GM23338 (cell line): ENCODE results near the gene TOM1. TPM values are rescaled to one million over a fixed set of nuclear protein-coding genes. Genes with fewer than 3 reads are reported as not detected.

Source experiments
- ATAC-seq: fragments of 200-7000 bp; cut with Tn5 transposase; 3 replicates; pipeline ENCODE4 v1.9.1; 2020
- DNase-seq: peaks from one replicate; pipeline ENCODE4 v3.0.0-alpha.2; 2015; ENCODE audit warnings: low spot score
- H2AFZ ChIP-seq: fragments of 200-600 bp; sonication (generic); 2 replicates; pipeline ENCODE4 v1.8.0; 2016; ENCODE audit warnings: antibody characterized with exemption, mild to moderate bottlenecking, moderate library complexity
- H3F3A ChIP-seq: fragments of 200-600 bp; sonication (generic); replicated peaks from 2 replicates; pipeline ENCODE4 v1.8.0; 2017; ENCODE audit warnings: antibody characterized with exemption, mixed run types, low read depth
- H3K27ac ChIP-seq: fragments of 200-600 bp; sonication (generic); 2 replicates; pipeline ENCODE4 v1.6.1; 2016; ENCODE audit warnings: low read depth
- H3K27me3 ChIP-seq: fragments of 200-600 bp; sonication (generic); 2 replicates; pipeline ENCODE4 v1.8.0; 2016; ENCODE audit warnings: mild to moderate bottlenecking, mixed run types, moderate library complexity; ENCODE audit not compliant: insufficient read depth
- H3K36me3 ChIP-seq: fragments of 200-600 bp; sonication (generic); 2 replicates; pipeline ENCODE4 v1.8.0; 2016; ENCODE audit warnings: mild to moderate bottlenecking; ENCODE audit not compliant: insufficient read depth
- H3K4me1 ChIP-seq: fragments of 200-600 bp; sonication (generic); 2 replicates; pipeline ENCODE4 v1.8.0; 2016; ENCODE audit warnings: mild to moderate bottlenecking, moderate library complexity; ENCODE audit not compliant: insufficient read depth
- H3K4me2 ChIP-seq: fragments of 200-600 bp; sonication (generic); 2 replicates; pipeline ENCODE4 v1.7.1; 2017; ENCODE audit warnings: mixed run types
- H3K4me3 ChIP-seq: fragments of 200-600 bp; sonication (generic); 2 replicates; pipeline ENCODE4 v1.6.1; 2016; ENCODE audit warnings: mixed run types
- H3K79me2 ChIP-seq: fragments of 200-600 bp; sonication (generic); replicated peaks from 2 replicates; pipeline ENCODE4 v1.8.0; 2017; ENCODE audit warnings: mild to moderate bottlenecking; ENCODE audit not compliant: insufficient read depth
- H3K9me2 ChIP-seq: fragments of 200-600 bp; sonication (generic); 2 replicates; pipeline ENCODE4 v1.8.0; 2017; ENCODE audit not compliant: insufficient read depth
- H4K20me1 ChIP-seq: fragments of 200-600 bp; sonication (generic); replicated peaks from 2 replicates; pipeline ENCODE4 v1.8.0; 2017; ENCODE audit warnings: mild to moderate bottlenecking; ENCODE audit not compliant: insufficient read depth
- H3K27ac Mint-ChIP-seq: 2 replicates; pipeline ENCODE4 v1.8.0; 2020; ENCODE audit warnings: inconsistent platforms, mild to moderate bottlenecking, moderate library complexity, mixed read lengths
- H3K27me3 Mint-ChIP-seq: 3 replicates; pipeline ENCODE4 v1.8.0; 2022; ENCODE audit warnings: low read depth, mild to moderate bottlenecking, moderate library complexity, mixed read lengths, inconsistent platforms; ENCODE audit not compliant: insufficient read depth, poor library complexity
- H3K36me3 Mint-ChIP-seq: 3 replicates; pipeline ENCODE4 v1.8.0; 2021; ENCODE audit warnings: low read depth, mild to moderate bottlenecking, inconsistent platforms, moderate library complexity, mixed read lengths
- H3K4me1 Mint-ChIP-seq: 3 replicates; pipeline ENCODE4 v1.8.0; 2020; ENCODE audit warnings: mild to moderate bottlenecking, inconsistent platforms, mixed read lengths
- H3K4me3 Mint-ChIP-seq: 3 replicates; pipeline ENCODE4 v1.8.0; 2021; ENCODE audit warnings: moderate library complexity, mild to moderate bottlenecking, inconsistent platforms, mixed read lengths
- H3K9me3 Mint-ChIP-seq: 3 replicates; pipeline ENCODE4 v1.8.0; 2020; ENCODE audit warnings: moderate library complexity, mild to moderate bottlenecking, inconsistent platforms, mixed read lengths
- CREB1 ChIP-seq: fragments of 250-450 bp; sonication (Bioruptor Pico); IDR thresholded peaks from 2 replicates; pipeline ENCODE4 v1.5.0; 2020; ENCODE audit warnings: low read depth, mild to moderate bottlenecking, moderate library complexity
- EZH2 ChIP-seq: fragments of 200-600 bp; sonication (generic); IDR thresholded peaks from one replicate; pipeline ENCODE4 v1.8.0; 2017; ENCODE audit warnings: antibody characterized with exemption, mild to moderate bottlenecking, low read depth; ENCODE audit not compliant: unreplicated experiment
- NANOG ChIP-seq: IDR thresholded peaks from 2 replicates; pipeline ENCODE4 v1.6.1; 2016; ENCODE audit warnings: antibody characterized with exemption, borderline replicate concordance
- REST ChIP-seq: IDR thresholded peaks from one replicate; pipeline ENCODE4 v1.6.1; 2018; ENCODE audit warnings: antibody characterized with exemption; ENCODE audit not compliant: unreplicated experiment
- ZNF114 ChIP-seq: fragments of 250-450 bp; sonication (Bioruptor Pico); IDR thresholded peaks from 2 replicates; pipeline ENCODE4 v1.5.0; 2020; ENCODE audit warnings: mild to moderate bottlenecking, moderate library complexity
- ZNF331 ChIP-seq: fragments of 250-450 bp; sonication (Bioruptor Pico); IDR thresholded peaks from 2 replicates; pipeline ENCODE4 v1.5.0; 2020; ENCODE audit warnings: low read depth, mild to moderate bottlenecking, moderate library complexity
- polyA plus RNA-seq: library from polyadenylated mRNA; unstranded; fragments of >200 nt; fragmentation: Nextera tagmentation; extraction: Ambion mirVana; gene quantifications from 2 replicates; pipeline ENCODE4 v1.2.1, GENCODE V29; 2016
- total RNA-seq: library from RNA; depleted of rRNA; stranded (reverse); fragments of >200 nt; shearing (Covaris generic); gene quantifications from 2 replicates; pipeline ENCODE4 v1.2.3, GENCODE V29; 2014
- TF ChIP-seq, protein P1 (sequence below): fragments of 250-450 bp; sonication (Bioruptor Pico); IDR thresholded peaks from 2 replicates; pipeline ENCODE4 v1.5.0; 2020; ENCODE audit warnings: mild to moderate bottlenecking, moderate library complexity
- TF ChIP-seq, protein P2 (sequence below), 2 experiments: fragments of 200-600 bp in 1 of 2; sonication (generic) in 1 of 2; conservative IDR thresholded peaks; 2 replicates each; pipeline versions ENCODE4 v1.5.1 to v1.6.1; 2016 to 2017; ENCODE audit warnings: antibody characterized with exemption in 2 of 2, low read depth in 2 of 2, mild to moderate bottlenecking in 2 of 2, moderate library complexity in 1 of 2

The TOM1 gene
- total and polyA plus RNA-seq, 2 experiments from 2014 or later = 10.9 to 17.8 TPM

- no peak overlapping the region for H3K27ac Mint-ChIP-seq
- H3K27me3 Mint-ChIP-seq = peaks cover 15% of the 10 kb centered on the region
These were observed 36.5 kb downstream of the TOM1 start for GRCh38 chr22:35335936-35336781.

More at GRCh38 chr22:35335936-35336781, 36.5 kb downstream of the TOM1 start:
- Mint-ChIP-seq H3K36me3 (peaks cover 22% of the 10 kb centered on the region), H3K9me3 (no peaks in the 10 kb centered on the region), H3K4me3 (no peak overlapping the region), H3K4me1 (peaks cover 5% of the 10 kb centered on the region; the same call in 2 of the 3 replicates)
- H3K27me3 ChIP-seq = no peaks in the 10 kb centered on the region
- H2AFZ ChIP-seq = no peak overlapping the region
- no peaks in the 10 kb centered on the region for H3K79me2 ChIP-seq
- ATAC-seq = no peak
- no peaks in the 10 kb centered on the region for H3F3A ChIP-seq
- no peak overlapping the region for H3K4me3 ChIP-seq
- no peaks in the 10 kb centered on the region for H3K36me3 ChIP-seq
- H3K4me1 ChIP-seq = no peaks in the 10 kb centered on the region
- H3K4me2 ChIP-seq = no peak overlapping the region
- TF ChIP-seq REST (no peak), EZH2 (no peak), ZNF331 (no peak), NANOG (no peak), ZNF114 (CRISPR knock-in tag) (no peak), CREB1 (no peak)
- TF ChIP-seq, protein P1, sequence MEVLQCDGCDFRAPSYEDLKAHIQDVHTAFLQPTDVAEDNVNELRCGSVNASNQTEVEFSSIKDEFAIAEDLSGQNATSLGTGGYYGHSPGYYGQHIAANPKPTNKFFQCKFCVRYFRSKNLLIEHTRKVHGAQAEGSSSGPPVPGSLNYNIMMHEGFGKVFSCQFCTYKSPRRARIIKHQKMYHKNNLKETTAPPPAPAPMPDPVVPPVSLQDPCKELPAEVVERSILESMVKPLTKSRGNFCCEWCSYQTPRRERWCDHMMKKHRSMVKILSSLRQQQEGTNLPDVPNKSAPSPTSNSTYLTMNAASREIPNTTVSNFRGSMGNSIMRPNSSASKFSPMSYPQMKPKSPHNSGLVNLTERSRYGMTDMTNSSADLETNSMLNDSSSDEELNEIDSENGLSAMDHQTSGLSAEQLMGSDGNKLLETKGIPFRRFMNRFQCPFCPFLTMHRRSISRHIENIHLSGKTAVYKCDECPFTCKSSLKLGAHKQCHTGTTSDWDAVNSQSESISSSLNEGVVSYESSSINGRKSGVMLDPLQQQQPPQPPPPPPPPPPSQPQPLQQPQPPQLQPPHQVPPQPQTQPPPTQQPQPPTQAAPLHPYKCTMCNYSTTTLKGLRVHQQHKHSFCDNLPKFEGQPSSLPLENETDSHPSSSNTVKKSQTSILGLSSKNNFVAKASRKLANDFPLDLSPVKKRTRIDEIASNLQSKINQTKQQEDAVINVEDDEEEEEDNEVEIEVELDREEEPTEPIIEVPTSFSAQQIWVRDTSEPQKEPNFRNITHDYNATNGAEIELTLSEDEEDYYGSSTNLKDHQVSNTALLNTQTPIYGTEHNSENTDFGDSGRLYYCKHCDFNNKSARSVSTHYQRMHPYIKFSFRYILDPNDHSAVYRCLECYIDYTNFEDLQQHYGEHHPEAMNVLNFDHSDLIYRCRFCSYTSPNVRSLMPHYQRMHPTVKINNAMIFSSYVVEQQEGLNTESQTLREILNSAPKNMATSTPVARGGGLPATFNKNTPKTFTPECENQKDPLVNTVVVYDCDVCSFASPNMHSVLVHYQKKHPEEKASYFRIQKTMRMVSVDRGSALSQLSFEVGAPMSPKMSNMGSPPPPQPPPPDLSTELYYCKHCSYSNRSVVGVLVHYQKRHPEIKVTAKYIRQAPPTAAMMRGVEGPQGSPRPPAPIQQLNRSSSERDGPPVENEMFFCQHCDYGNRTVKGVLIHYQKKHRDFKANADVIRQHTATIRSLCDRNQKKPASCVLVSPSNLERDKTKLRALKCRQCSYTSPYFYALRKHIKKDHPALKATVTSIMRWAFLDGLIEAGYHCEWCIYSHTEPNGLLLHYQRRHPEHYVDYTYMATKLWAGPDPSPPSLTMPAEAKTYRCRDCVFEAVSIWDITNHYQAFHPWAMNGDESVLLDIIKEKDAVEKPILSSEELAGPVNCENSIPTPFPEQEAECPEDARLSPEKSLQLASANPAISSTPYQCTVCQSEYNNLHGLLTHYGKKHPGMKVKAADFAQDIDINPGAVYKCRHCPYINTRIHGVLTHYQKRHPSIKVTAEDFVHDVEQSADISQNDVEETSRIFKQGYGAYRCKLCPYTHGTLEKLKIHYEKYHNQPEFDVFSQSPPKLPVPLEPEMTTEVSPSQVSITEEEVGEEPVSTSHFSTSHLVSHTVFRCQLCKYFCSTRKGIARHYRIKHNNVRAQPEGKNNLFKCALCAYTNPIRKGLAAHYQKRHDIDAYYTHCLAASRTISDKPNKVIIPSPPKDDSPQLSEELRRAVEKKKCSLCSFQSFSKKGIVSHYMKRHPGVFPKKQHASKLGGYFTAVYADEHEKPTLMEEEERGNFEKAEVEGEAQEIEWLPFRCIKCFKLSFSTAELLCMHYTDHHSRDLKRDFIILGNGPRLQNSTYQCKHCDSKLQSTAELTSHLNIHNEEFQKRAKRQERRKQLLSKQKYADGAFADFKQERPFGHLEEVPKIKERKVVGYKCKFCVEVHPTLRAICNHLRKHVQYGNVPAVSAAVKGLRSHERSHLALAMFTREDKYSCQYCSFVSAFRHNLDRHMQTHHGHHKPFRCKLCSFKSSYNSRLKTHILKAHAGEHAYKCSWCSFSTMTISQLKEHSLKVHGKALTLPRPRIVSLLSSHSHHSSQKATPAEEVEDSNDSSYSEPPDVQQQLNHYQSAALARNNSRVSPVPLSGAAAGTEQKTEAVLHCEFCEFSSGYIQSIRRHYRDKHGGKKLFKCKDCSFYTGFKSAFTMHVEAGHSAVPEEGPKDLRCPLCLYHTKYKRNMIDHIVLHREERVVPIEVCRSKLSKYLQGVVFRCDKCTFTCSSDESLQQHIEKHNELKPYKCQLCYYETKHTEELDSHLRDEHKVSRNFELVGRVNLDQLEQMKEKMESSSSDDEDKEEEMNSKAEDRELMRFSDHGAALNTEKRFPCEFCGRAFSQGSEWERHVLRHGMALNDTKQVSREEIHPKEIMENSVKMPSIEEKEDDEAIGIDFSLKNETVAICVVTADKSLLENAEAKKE = no peak
- TF ChIP-seq, protein P2, sequence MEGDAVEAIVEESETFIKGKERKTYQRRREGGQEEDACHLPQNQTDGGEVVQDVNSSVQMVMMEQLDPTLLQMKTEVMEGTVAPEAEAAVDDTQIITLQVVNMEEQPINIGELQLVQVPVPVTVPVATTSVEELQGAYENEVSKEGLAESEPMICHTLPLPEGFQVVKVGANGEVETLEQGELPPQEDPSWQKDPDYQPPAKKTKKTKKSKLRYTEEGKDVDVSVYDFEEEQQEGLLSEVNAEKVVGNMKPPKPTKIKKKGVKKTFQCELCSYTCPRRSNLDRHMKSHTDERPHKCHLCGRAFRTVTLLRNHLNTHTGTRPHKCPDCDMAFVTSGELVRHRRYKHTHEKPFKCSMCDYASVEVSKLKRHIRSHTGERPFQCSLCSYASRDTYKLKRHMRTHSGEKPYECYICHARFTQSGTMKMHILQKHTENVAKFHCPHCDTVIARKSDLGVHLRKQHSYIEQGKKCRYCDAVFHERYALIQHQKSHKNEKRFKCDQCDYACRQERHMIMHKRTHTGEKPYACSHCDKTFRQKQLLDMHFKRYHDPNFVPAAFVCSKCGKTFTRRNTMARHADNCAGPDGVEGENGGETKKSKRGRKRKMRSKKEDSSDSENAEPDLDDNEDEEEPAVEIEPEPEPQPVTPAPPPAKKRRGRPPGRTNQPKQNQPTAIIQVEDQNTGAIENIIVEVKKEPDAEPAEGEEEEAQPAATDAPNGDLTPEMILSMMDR (conservative IDR thresholded peaks at IDR 0.05; ENCODE audit: low read depth in 2 of 2) = no peak
- no peak overlapping the region for H3K27ac ChIP-seq
- H3K9me2 ChIP-seq = no peaks in the 10 kb centered on the region
- DNase-seq = no peak
- H4K20me1 ChIP-seq = no peaks in the 10 kb centered on the region
